Measurements from ENCODE around the gene ACTN4.

The ACTN4 gene

GRCh38 chr19:38679839-38680238 lies 32.4 kb downstream of the ACTN4 start:
- no peak for DNase-seq

GRCh38 chr19:38682195-38682867 lies 34.9 kb downstream of the ACTN4 start:
- DNase-seq: no peak

GRCh38 chr19:38682872-38683392 lies 35.5 kb downstream of the ACTN4 start:
- no peak for DNase-seq

- DNase-seq: no peak
Observed at GRCh38 chr19:38683393-38684077, 36.1 kb downstream of the ACTN4 start.

GRCh38 chr19:38684078-38684861 lies 36.8 kb downstream of the ACTN4 start:
- peak; percentile 9 for DNase-seq

GRCh38 chr19:38684862-38685665 lies 37.6 kb downstream of the ACTN4 start:
- DNase-seq: no peak

- DNase-seq: no peak
Observed at GRCh38 chr19:38685666-38686529, 38.4 kb downstream of the ACTN4 start.

- no peak for DNase-seq
Observed at GRCh38 chr19:38686530-38686888, 39.1 kb downstream of the ACTN4 start.

- DNase-seq: no peak
Observed at GRCh38 chr19:38687837-38688378, 40.5 kb downstream of the ACTN4 start.

- no peak for DNase-seq
Observed at GRCh38 chr19:38690146-38690545, 42.7 kb downstream of the ACTN4 start.

- DNase-seq: no peak
Observed at GRCh38 chr19:38690832-38691231, 43.4 kb downstream of the ACTN4 start.

- DNase-seq: no peak
Observed at GRCh38 chr19:38691938-38692457, 44.5 kb downstream of the ACTN4 start.

- no peak for DNase-seq
Observed at GRCh38 chr19:38692458-38693379, 45.3 kb downstream of the ACTN4 start.

GRCh38 chr19:38693380-38694223 lies 46.2 kb downstream of the ACTN4 start:
- no peak for DNase-seq

GRCh38 chr19:38695317-38695683 lies 47.9 kb downstream of the ACTN4 start:
- no peak for DNase-seq

GRCh38 chr19:38695832-38696728 lies 48.6 kb downstream of the ACTN4 start:
- no peak for DNase-seq

- no peak for DNase-seq
Observed at GRCh38 chr19:38696729-38697055, 49.2 kb downstream of the ACTN4 start.

GRCh38 chr19:38697197-38697596 lies 49.7 kb downstream of the ACTN4 start:
- DNase-seq: no peak
